Mammary epithelial cell (primary cell): Measurements from ENCODE around the gene C1QTNF2.

Experiments
- EZH2 ChIP-seq: IDR thresholded peaks from 2 replicates; pipeline ENCODE4 v1.6.1; 2012; ENCODE audit warnings: low read length, inconsistent platforms, borderline replicate concordance
- TF ChIP-seq, protein P1 (sequence below), 2 donors: IDR thresholded peaks in 1 of 2; conservative IDR thresholded peaks in 1 of 2; 2 replicates each; pipeline ENCODE4 v1.5.1; 2011 to 2012; ENCODE audit warnings: inconsistent platforms in 2 of 2, low read length in 2 of 2, mild to moderate bottlenecking in 2 of 2, control low read depth in 1 of 2, low read depth in 1 of 2; ENCODE audit not compliant: insufficient read depth in 1 of 2; ENCODE audit errors: extremely low read depth in 1 of 2

DNA sequence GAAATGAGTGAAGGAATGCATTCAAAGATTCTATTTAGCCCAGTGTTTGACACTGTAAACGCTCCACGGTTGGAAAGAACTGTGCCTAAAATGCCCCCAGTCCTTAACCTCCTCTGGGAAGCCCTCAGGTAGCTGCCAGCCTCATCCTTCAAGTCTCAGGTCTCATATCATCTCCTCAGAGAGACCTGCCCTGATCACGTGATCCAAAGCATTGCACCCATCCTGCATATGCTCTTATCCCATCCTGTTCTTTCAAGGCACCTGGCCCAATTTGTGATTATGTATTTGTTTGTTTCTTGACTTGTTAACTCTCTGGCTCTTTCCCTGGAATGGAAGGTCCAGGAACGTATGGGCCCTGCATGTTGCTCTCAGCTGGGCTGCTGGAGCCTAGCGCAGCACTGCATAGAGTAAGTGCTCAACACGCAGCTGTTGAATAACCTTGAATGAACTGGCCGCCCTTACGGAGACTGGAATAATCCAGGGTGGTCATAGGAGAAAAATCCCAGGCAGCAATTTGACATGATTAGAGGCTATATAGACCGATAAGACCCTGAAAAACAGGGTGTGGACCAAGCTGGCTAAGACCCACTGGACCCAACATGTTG is 8.7 kb downstream of the C1QTNF2 start:
- TF ChIP-seq, protein P1, sequence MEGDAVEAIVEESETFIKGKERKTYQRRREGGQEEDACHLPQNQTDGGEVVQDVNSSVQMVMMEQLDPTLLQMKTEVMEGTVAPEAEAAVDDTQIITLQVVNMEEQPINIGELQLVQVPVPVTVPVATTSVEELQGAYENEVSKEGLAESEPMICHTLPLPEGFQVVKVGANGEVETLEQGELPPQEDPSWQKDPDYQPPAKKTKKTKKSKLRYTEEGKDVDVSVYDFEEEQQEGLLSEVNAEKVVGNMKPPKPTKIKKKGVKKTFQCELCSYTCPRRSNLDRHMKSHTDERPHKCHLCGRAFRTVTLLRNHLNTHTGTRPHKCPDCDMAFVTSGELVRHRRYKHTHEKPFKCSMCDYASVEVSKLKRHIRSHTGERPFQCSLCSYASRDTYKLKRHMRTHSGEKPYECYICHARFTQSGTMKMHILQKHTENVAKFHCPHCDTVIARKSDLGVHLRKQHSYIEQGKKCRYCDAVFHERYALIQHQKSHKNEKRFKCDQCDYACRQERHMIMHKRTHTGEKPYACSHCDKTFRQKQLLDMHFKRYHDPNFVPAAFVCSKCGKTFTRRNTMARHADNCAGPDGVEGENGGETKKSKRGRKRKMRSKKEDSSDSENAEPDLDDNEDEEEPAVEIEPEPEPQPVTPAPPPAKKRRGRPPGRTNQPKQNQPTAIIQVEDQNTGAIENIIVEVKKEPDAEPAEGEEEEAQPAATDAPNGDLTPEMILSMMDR (conservative IDR thresholded peaks at IDR 0.05 in 1 of 2, IDR thresholded peaks at IDR 0.05 in 1 of 2; ENCODE audit: extremely low read depth in 1 of 2, insufficient read depth in 1 of 2, low read depth in 1 of 2, low read length in 2 of 2): no peak
- TF ChIP-seq EZH2: no peak
